Measurements from ENCODE around the gene DNALI1. TPM values are rescaled to one million over a fixed set of nuclear protein-coding genes. Genes with fewer than 3 reads are reported as not detected.
"Not testable (repeated sequence)": the region's sequence is repeated elsewhere in the genome, so short reads cannot be mapped to it uniquely, and the experiment has no call there.

DNALI1 gene
- total RNA-seq (2014; rRNA removed; shearing (Covaris generic)): 3.3 and 4.0 TPM in 2 replicates

- peak; percentile 96 for DNase-seq
- peaks cover 3% of the 10 kb centered on the region; the same call in 1 of the 2 replicates for H3K36me3 ChIP-seq (replicated peaks; ENCODE audit: control insufficient read depth, insufficient read depth, low read length)
These were observed at the start of gene DNALI1 for GRCh38 chr1:37556712-37557196. TSS of gene DNALI1 (plus strand) at chr1:37556940. CDS start at chr1:37556995, 55 bp downstream.

GRCh38 chr1:37509181-37509580 lies 47.6 kb upstream of the DNALI1 start:
- peaks cover 7% of the 10 kb centered on the region for H3K36me3 ChIP-seq (replicated peaks; ENCODE audit: control insufficient read depth, insufficient read depth, low read length)
- H3K4me3 ChIP-seq (ENCODE audit: insufficient read depth, low read depth, low read length): no peak overlapping the region
- DNase-seq: peak; percentile 41
- no peaks in the 10 kb centered on the region for H3K27me3 ChIP-seq (ENCODE audit: control insufficient read depth, insufficient read depth, low read length)

More at GRCh38 chr1:37556712-37557196, at the start of gene DNALI1:
- Histone ChIP-seq H3K27me3 (ENCODE audit: control insufficient read depth, insufficient read depth, low read length) (peaks cover 3% of the 10 kb centered on the region; the same call in 1 of the 2 replicates), H3K4me3 (ENCODE audit: insufficient read depth, low read depth, low read length) (peak within 1 kb of the TSS; percentile 35)

- H3K27me3 ChIP-seq (ENCODE audit: control insufficient read depth, insufficient read depth, low read length): no peaks in the 10 kb centered on the region
- DNase-seq: peak; percentile 85
- H3K4me3 ChIP-seq (ENCODE audit: insufficient read depth, low read depth, low read length): peak overlapping the region; percentile 89
- H3K36me3 ChIP-seq (replicated peaks; ENCODE audit: control insufficient read depth, insufficient read depth, low read length): peaks cover 2% of the 10 kb centered on the region
These were observed 42.9 kb upstream of the DNALI1 start for GRCh38 chr1:37513795-37514349.

- H3K27me3 ChIP-seq (ENCODE audit: control insufficient read depth, insufficient read depth, low read length): peaks cover under 1% of the 10 kb centered on the region; the same call in 1 of the 2 replicates
- H3K36me3 ChIP-seq (replicated peaks; ENCODE audit: control insufficient read depth, insufficient read depth, low read length): no peaks in the 10 kb centered on the region
- H3K4me3 ChIP-seq (ENCODE audit: insufficient read depth, low read depth, low read length): peak within 1 kb of the TSS; percentile 89
- DNase-seq: peak; percentile 97
These were observed 42.2 kb upstream of the DNALI1 start, which contains the start of gene MEAF6 for GRCh38 chr1:37514350-37515184. TSS of gene MEAF6 (minus strand) at chr1:37514766. CDS start at chr1:37514746, 20 bp downstream.

- no peak for DNase-seq
- H3K4me3 ChIP-seq (ENCODE audit: insufficient read depth, low read depth, low read length): peak overlapping the region; percentile 89
- H3K27me3 ChIP-seq (ENCODE audit: control insufficient read depth, insufficient read depth, low read length): peaks cover 2% of the 10 kb centered on the region; the same call in 1 of the 2 replicates
- no peaks in the 10 kb centered on the region for H3K36me3 ChIP-seq (replicated peaks; ENCODE audit: control insufficient read depth, insufficient read depth, low read length)
These were observed 41.3 kb upstream of the DNALI1 start for GRCh38 chr1:37515185-37516034.

- H3K4me3 ChIP-seq (ENCODE audit: insufficient read depth, low read depth, low read length): no peak overlapping the region
- no peaks in the 10 kb centered on the region for H3K36me3 ChIP-seq (replicated peaks; ENCODE audit: control insufficient read depth, insufficient read depth, low read length)
- peaks cover 2% of the 10 kb centered on the region; the same call in 1 of the 2 replicates for H3K27me3 ChIP-seq (ENCODE audit: control insufficient read depth, insufficient read depth, low read length)
- no peak for DNase-seq
These were observed 39.2 kb upstream of the DNALI1 start for GRCh38 chr1:37517569-37517968.

GRCh38 chr1:37518241-37518640 lies 38.5 kb upstream of the DNALI1 start:
- not testable (repeated sequence) for H3K36me3 ChIP-seq (replicated peaks; ENCODE audit: control insufficient read depth, insufficient read depth, low read length); DNase-seq; H3K27me3 ChIP-seq (ENCODE audit: control insufficient read depth, insufficient read depth, low read length); H3K4me3 ChIP-seq (ENCODE audit: insufficient read depth, low read depth, low read length)

- not testable (repeated sequence) for DNase-seq; H3K36me3 ChIP-seq (replicated peaks; ENCODE audit: control insufficient read depth, insufficient read depth, low read length); H3K27me3 ChIP-seq (ENCODE audit: control insufficient read depth, insufficient read depth, low read length); H3K4me3 ChIP-seq (ENCODE audit: insufficient read depth, low read depth, low read length)
These were observed 37.8 kb upstream of the DNALI1 start for GRCh38 chr1:37518929-37519328.

GRCh38 chr1:37519613-37520012 lies 37.1 kb upstream of the DNALI1 start:
- Histone ChIP-seq H3K36me3 (replicated peaks; ENCODE audit: control insufficient read depth, insufficient read depth, low read length) (no peaks in the 10 kb centered on the region), H3K27me3 (ENCODE audit: control insufficient read depth, insufficient read depth, low read length) (peaks cover 2% of the 10 kb centered on the region; the same call in 1 of the 2 replicates), H3K4me3 (ENCODE audit: insufficient read depth, low read depth, low read length) (no peak overlapping the region)
- no peak for DNase-seq

GRCh38 chr1:37529888-37530287 lies 26.9 kb upstream of the DNALI1 start:
- H3K4me3 ChIP-seq (ENCODE audit: insufficient read depth, low read depth, low read length); DNase-seq; H3K36me3 ChIP-seq (replicated peaks; ENCODE audit: control insufficient read depth, insufficient read depth, low read length); H3K27me3 ChIP-seq (ENCODE audit: control insufficient read depth, insufficient read depth, low read length): not testable (repeated sequence)

- DNase-seq; H3K27me3 ChIP-seq (ENCODE audit: control insufficient read depth, insufficient read depth, low read length); H3K36me3 ChIP-seq (replicated peaks; ENCODE audit: control insufficient read depth, insufficient read depth, low read length): not testable (repeated sequence)
These were observed 24.2 kb upstream of the DNALI1 start for GRCh38 chr1:37532418-37533156.

GRCh38 chr1:37533317-37534093 lies 23.2 kb upstream of the DNALI1 start:
- DNase-seq: no peak
- no peak overlapping the region for H3K4me3 ChIP-seq (ENCODE audit: insufficient read depth, low read depth, low read length)
- H3K36me3 ChIP-seq (replicated peaks; ENCODE audit: control insufficient read depth, insufficient read depth, low read length): peaks cover 7% of the 10 kb centered on the region
- no peaks in the 10 kb centered on the region for H3K27me3 ChIP-seq (ENCODE audit: control insufficient read depth, insufficient read depth, low read length)

More at GRCh38 chr1:37532418-37533156, 24.2 kb upstream of the DNALI1 start:
- not testable (repeated sequence) for H3K4me3 ChIP-seq (ENCODE audit: insufficient read depth, low read depth, low read length)

GRCh38 chr1:37537378-37537777 lies 19.4 kb upstream of the DNALI1 start:
- no peak for DNase-seq
- H3K27me3 ChIP-seq (ENCODE audit: control insufficient read depth, insufficient read depth, low read length): no peaks in the 10 kb centered on the region

More at GRCh38 chr1:37537378-37537777, 19.4 kb upstream of the DNALI1 start:
- Histone ChIP-seq H3K36me3 (replicated peaks; ENCODE audit: control insufficient read depth, insufficient read depth, low read length) (peaks cover 20% of the 10 kb centered on the region), H3K4me3 (ENCODE audit: insufficient read depth, low read depth, low read length) (no peak overlapping the region)
